Vagina (tissue), 2 donors: ENCODE results near the gene OGDH.

Experiments
- POLR2AphosphoS5 ChIP-seq, 2 donors: sonication (generic); formaldehyde crosslinking; IDR thresholded peaks; one replicate each; pipeline ENCODE4 v1.9.0; 2017; ENCODE audit warnings: antibody characterized with exemption in 2 of 2, mild to moderate bottlenecking in 2 of 2, low read depth in 1 of 2; ENCODE audit not compliant: insufficient read depth in 1 of 2
- TF ChIP-seq, protein P1 (sequence below), 3 experiments: fragments of 450-650 bp in 2 of 3; fragments of 200-600 bp in 1 of 3; sonication (generic) in 1 of 3; IDR thresholded peaks; one replicate each; pipeline ENCODE4 v1.5.1; 2017 to 2019; ENCODE audit warnings: antibody characterized with exemption in 3 of 3, mild to moderate bottlenecking in 2 of 3, moderate library complexity in 2 of 3

DNA sequence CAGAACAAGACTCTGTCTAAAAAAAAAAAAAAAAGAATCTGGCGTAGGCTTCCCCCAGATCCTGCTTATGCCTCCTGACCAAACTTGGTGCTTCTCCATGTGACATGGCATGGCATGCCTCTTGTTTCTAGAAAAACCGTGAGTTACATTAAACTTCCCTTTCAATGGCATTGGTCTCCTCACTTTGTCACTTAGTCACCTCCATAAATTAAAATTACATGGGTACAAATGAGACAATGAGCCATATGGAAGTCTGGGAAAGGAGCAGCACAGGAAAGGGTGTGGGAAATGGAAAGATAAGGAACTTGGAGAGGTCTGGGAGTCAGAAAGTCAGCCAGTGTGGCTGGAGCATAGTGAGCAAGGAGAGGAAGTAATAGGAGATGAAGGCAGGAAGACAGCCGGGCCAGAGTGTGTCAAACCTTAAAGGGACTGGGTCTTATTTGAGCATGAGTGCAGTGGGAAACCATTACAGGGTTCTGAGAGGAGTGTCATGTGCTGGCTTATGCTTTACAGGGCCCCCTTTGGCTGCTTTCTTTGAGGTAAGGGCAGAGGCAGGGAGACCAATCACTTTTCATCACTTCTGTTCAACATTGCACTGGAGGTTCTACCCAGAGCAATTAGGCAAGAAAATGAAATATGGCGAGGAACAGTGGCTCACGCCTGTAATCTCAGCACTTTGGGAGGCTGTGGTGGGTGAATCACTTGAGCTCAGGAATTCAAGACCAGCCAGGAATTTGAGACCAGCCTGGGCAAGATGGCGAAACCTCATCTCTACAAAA is 120.9 kb downstream of the OGDH start:
- TF ChIP-seq, protein P1, sequence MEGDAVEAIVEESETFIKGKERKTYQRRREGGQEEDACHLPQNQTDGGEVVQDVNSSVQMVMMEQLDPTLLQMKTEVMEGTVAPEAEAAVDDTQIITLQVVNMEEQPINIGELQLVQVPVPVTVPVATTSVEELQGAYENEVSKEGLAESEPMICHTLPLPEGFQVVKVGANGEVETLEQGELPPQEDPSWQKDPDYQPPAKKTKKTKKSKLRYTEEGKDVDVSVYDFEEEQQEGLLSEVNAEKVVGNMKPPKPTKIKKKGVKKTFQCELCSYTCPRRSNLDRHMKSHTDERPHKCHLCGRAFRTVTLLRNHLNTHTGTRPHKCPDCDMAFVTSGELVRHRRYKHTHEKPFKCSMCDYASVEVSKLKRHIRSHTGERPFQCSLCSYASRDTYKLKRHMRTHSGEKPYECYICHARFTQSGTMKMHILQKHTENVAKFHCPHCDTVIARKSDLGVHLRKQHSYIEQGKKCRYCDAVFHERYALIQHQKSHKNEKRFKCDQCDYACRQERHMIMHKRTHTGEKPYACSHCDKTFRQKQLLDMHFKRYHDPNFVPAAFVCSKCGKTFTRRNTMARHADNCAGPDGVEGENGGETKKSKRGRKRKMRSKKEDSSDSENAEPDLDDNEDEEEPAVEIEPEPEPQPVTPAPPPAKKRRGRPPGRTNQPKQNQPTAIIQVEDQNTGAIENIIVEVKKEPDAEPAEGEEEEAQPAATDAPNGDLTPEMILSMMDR (IDR thresholded peaks at IDR 0.05) = no peak
- no peak for TF ChIP-seq POLR2AphosphoS5 (IDR thresholded peaks at IDR 0.05; ENCODE audit: insufficient read depth in 1 of 2, low read depth in 1 of 2)
